Loucy (cell line): ENCODE measurements around the gene SCML2.

Source experiments
- H2AFZ ChIP-seq: fragments of 200-600 bp; sonication (generic); 2 replicates; pipeline ENCODE4 v1.6.0; 2016; ENCODE audit warnings: antibody characterized with exemption, mild to moderate bottlenecking, low read length, moderate library complexity
- H3F3A ChIP-seq: fragments of 200-600 bp; 2 replicates; pipeline ENCODE4 v1.6.0; 2016; ENCODE audit warnings: antibody characterized with exemption, low read depth, mild to moderate bottlenecking
- H3K27me3 ChIP-seq: fragments of 200-600 bp; sonication (generic); 2 replicates; pipeline ENCODE4 v1.6.1; 2014; ENCODE audit warnings: low read length, mild to moderate bottlenecking; ENCODE audit not compliant: insufficient read depth, poor library complexity, severe bottlenecking
- H3K36me3 ChIP-seq: fragments of 200-600 bp; sonication (generic); 2 replicates; pipeline ENCODE4 v1.6.1; 2016; ENCODE audit warnings: low read length; ENCODE audit not compliant: insufficient read depth
- H3K4me1 ChIP-seq: fragments of 200-600 bp; sonication (generic); 2 replicates; pipeline ENCODE4 v1.5.1; 2014; ENCODE audit warnings: low read length, mild to moderate bottlenecking; ENCODE audit not compliant: insufficient read depth, poor library complexity, severe bottlenecking
- H3K4me2 ChIP-seq: fragments of 200-600 bp; sonication (generic); 2 replicates; pipeline ENCODE4 v1.6.0; 2014; ENCODE audit warnings: antibody characterized with exemption, low read length, low read depth, mild to moderate bottlenecking; ENCODE audit not compliant: poor library complexity, severe bottlenecking
- H3K4me3 ChIP-seq: fragments of 200-600 bp; sonication (generic); 2 replicates; pipeline ENCODE4 v1.5.1; 2014; ENCODE audit warnings: low read length, mild to moderate bottlenecking, mixed read lengths; ENCODE audit not compliant: poor library complexity, severe bottlenecking
- H3K79me2 ChIP-seq: fragments of 200-600 bp; sonication (generic); 2 replicates; pipeline ENCODE4 v1.6.1; 2014; ENCODE audit warnings: low read length; ENCODE audit not compliant: insufficient read depth
- H3K9ac ChIP-seq: fragments of 200-600 bp; sonication (generic); 2 replicates; pipeline ENCODE4 v1.6.0; 2014; ENCODE audit warnings: mild to moderate bottlenecking, low read depth, low read length, moderate library complexity; ENCODE audit not compliant: poor library complexity, severe bottlenecking
- H3K9me2 ChIP-seq: fragments of 200-600 bp; sonication (generic); replicated peaks from 2 replicates; pipeline ENCODE4 v1.6.1; 2016; ENCODE audit warnings: low read depth, low read length, mixed read lengths
- H3K9me3 ChIP-seq: fragments of 200-600 bp; sonication (generic); 2 replicates; pipeline ENCODE4 v1.6.1; 2014; ENCODE audit warnings: mild to moderate bottlenecking, antibody characterized with exemption, low read length, low read depth; ENCODE audit not compliant: insufficient read depth
- H4K20me1 ChIP-seq: fragments of 200-600 bp; sonication (generic); 2 replicates; pipeline ENCODE4 v1.6.0; 2014; ENCODE audit warnings: antibody characterized with exemption, low read length, mild to moderate bottlenecking; ENCODE audit not compliant: insufficient read depth, poor library complexity, severe bottlenecking
- CTCF ChIP-seq: fragments of 200-600 bp; sonication (generic); conservative IDR thresholded peaks from 2 replicates; pipeline ENCODE4 v1.5.1; 2014; ENCODE audit warnings: mild to moderate bottlenecking, antibody characterized with exemption, low read length
- EZH2phosphoT487 ChIP-seq: fragments of 200-600 bp; IDR thresholded peaks from 2 replicates; pipeline ENCODE4 v1.6.1; 2018; ENCODE audit warnings: antibody characterized with exemption, mild to moderate bottlenecking, moderate library complexity, borderline replicate concordance

Gene SCML2

GRCh38 chrX:18228069-18228468, 126.4 kb downstream of the SCML2 start:
- TF ChIP-seq CTCF (no peak), EZH2phosphoT487 (no peak)
- no peaks in the 10 kb centered on the region for H3K4me1 ChIP-seq
- H3K27me3 ChIP-seq = no peaks in the 10 kb centered on the region

GRCh38 chrX:18227458-18227857, 127.0 kb downstream of the SCML2 start:
- Histone ChIP-seq H3K27me3 (no peaks in the 10 kb centered on the region), H3K4me3 (no peak overlapping the region), H3K79me2 (no peaks in the 10 kb centered on the region), H3K9me2 (no peaks in the 10 kb centered on the region), H2AFZ (no peak overlapping the region), H3F3A (no peaks in the 10 kb centered on the region), H3K4me2 (no peak overlapping the region), H3K9ac (no peak overlapping the region), H4K20me1 (no peaks in the 10 kb centered on the region), H3K9me3 (no peaks in the 10 kb centered on the region), H3K36me3 (no peaks in the 10 kb centered on the region), H3K4me1 (no peaks in the 10 kb centered on the region)
- TF ChIP-seq CTCF (no peak), EZH2phosphoT487 (no peak)

More at GRCh38 chrX:18228069-18228468, 126.4 kb downstream of the SCML2 start:
- Histone ChIP-seq H3K36me3 (no peaks in the 10 kb centered on the region), H3F3A (no peaks in the 10 kb centered on the region), H3K9ac (no peak overlapping the region), H2AFZ (no peak overlapping the region), H3K4me3 (no peak overlapping the region), H4K20me1 (no peaks in the 10 kb centered on the region), H3K9me3 (no peaks in the 10 kb centered on the region), H3K4me2 (no peak overlapping the region), H3K9me2 (no peaks in the 10 kb centered on the region), H3K79me2 (no peaks in the 10 kb centered on the region)

- TF ChIP-seq CTCF (no peak), EZH2phosphoT487 (no peak)
- Histone ChIP-seq H3K36me3 (no peaks in the 10 kb centered on the region), H3K4me1 (no peaks in the 10 kb centered on the region)
Observed at GRCh38 chrX:18220786-18221185, 133.7 kb downstream of the SCML2 start, which contains the start of gene BEND2. BEND2 (minus strand) TSS chrX:18220886; CDS start chrX:18220750, 136 bp downstream.

More at GRCh38 chrX:18220786-18221185, 133.7 kb downstream of the SCML2 start, which contains the start of gene BEND2:
- Histone ChIP-seq H2AFZ (no peak within 1 kb of the TSS), H4K20me1 (no peaks in the 10 kb centered on the region), H3K4me3 (no peak within 1 kb of the TSS), H3K4me2 (no peak within 1 kb of the TSS), H3K27me3 (no peaks in the 10 kb centered on the region), H3F3A (no peaks in the 10 kb centered on the region), H3K9me3 (no peaks in the 10 kb centered on the region), H3K9ac (no peak within 1 kb of the TSS), H3K79me2 (no peaks in the 10 kb centered on the region), H3K9me2 (no peaks in the 10 kb centered on the region)
